Endothelial cell of umbilical vein (primary cell): ENCODE measurements around the gene PRELID3B. TPM values are rescaled to one million over a fixed set of nuclear protein-coding genes. Genes with fewer than 3 reads are reported as not detected.

ENCODE experiments used
- BruUV-seq: library from RNA; stranded (reverse); fragments of 400-500 nt; replicated peaks from 2 replicates; lab custom pipeline; 2021; lab: Mats Ljungman, UMichigan
- CTCF ChIA-PET: fragments of 300-600, 350-600 bp; sonication (Branson Sonifier 250); formaldehyde crosslinking; loops from one replicate; lab custom pipeline; 2021; ENCODE audit warnings: antibody characterized with exemption, inconsistent platforms; lab: Charles Lee
- POLR2A ChIA-PET: fragments of 300-600, 350-600 bp; sonication (Branson Sonifier 250); formaldehyde crosslinking; loops from one replicate; lab custom pipeline; 2021; ENCODE audit warnings: antibody characterized with exemption, inconsistent platforms; lab: Charles Lee
- DNase-seq: peaks from one replicate; pipeline ENCODE4 v3.0.0-alpha.2; 2011; ENCODE audit warnings: low read depth, low spot score
- FAIRE-seq: peaks from 2 replicates; lab custom pipeline; 2011; peaks lifted over from hg19 to GRCh38; lab: Jason Lieb, UNC
- H2AFZ ChIP-seq: 2 replicates; pipeline ENCODE4 v1.6.0; 2012; ENCODE audit warnings: low read depth, low read length, control low read depth, inconsistent platforms
- H3K27ac ChIP-seq: 2 replicates; pipeline ENCODE4 v1.5.1; 2011; ENCODE audit warnings: low read depth, mild to moderate bottlenecking, control low read depth, low read length, moderate library complexity; ENCODE audit not compliant: insufficient read depth
- H3K27me3 ChIP-seq, 2 experiments: 2 replicates each; pipeline versions ENCODE4 v1.6.0 to v1.6.1; 2011; ENCODE audit warnings: low read length in 2 of 2, mixed read lengths in 1 of 2; ENCODE audit not compliant: control insufficient read depth in 2 of 2, insufficient read depth in 2 of 2
- H3K36me3 ChIP-seq, 2 experiments: 2 replicates in 1 of 2; 3 replicates in 1 of 2; pipeline ENCODE4 v1.5.1; 2011; ENCODE audit warnings: low read length in 2 of 2, mild to moderate bottlenecking in 1 of 2, moderate library complexity in 1 of 2; ENCODE audit not compliant: control insufficient read depth in 2 of 2, insufficient read depth in 2 of 2; ENCODE audit errors: extremely low read depth in 1 of 2
- H3K4me1 ChIP-seq: 3 replicates; pipeline ENCODE4 v1.5.1; 2011; ENCODE audit warnings: mild to moderate bottlenecking, low read length; ENCODE audit not compliant: control insufficient read depth, insufficient read depth; ENCODE audit errors: extremely low read depth
- H3K4me2 ChIP-seq: 2 replicates; pipeline ENCODE4 v1.6.1; 2011; ENCODE audit warnings: low read length, control low read depth, mixed read lengths; ENCODE audit not compliant: insufficient read depth
- H3K4me3 ChIP-seq, 3 experiments: fragments of 200-600 bp in 1 of 3; sonication (generic), shearing (Covaris generic) in 1 of 3; replicated peaks in 1 of 3; 2 replicates each; pipeline ENCODE4 v1.5.1; 2011 to 2016; ENCODE audit warnings: control low read depth in 3 of 3, low read length in 3 of 3, mild to moderate bottlenecking in 2 of 3, inconsistent platforms in 1 of 3, low read depth in 1 of 3, moderate library complexity in 1 of 3; ENCODE audit not compliant: insufficient read depth in 1 of 3
- H3K79me2 ChIP-seq: 2 replicates; pipeline ENCODE4 v1.6.0; 2012; ENCODE audit warnings: low read length, inconsistent platforms; ENCODE audit not compliant: control insufficient read depth, insufficient read depth
- H3K9ac ChIP-seq: replicated peaks from 2 replicates; pipeline ENCODE3; 2011; ENCODE audit warnings: low read length, control low read depth; ENCODE audit not compliant: insufficient read depth; ENCODE audit errors: extremely low read depth
- H3K9me1 ChIP-seq: replicated peaks from 3 replicates; pipeline ENCODE4 v1.6.0; 2011; ENCODE audit warnings: mild to moderate bottlenecking, low read length; ENCODE audit not compliant: control insufficient read depth, insufficient read depth; ENCODE audit errors: extremely low read depth
- H3K9me3 ChIP-seq: replicated peaks from 2 replicates; pipeline ENCODE4 v1.5.1; 2012; ENCODE audit warnings: low read length, inconsistent platforms; ENCODE audit not compliant: control insufficient read depth, insufficient read depth
- H4K20me1 ChIP-seq: replicated peaks from 2 replicates; pipeline ENCODE3; 2011; ENCODE audit warnings: mild to moderate bottlenecking, low read length; ENCODE audit not compliant: control insufficient read depth, insufficient read depth; ENCODE audit errors: extremely low read depth
- EZH2 ChIP-seq: IDR thresholded peaks from 2 replicates; pipeline ENCODE4 v1.6.1; 2012; ENCODE audit warnings: borderline replicate concordance, low read depth, mild to moderate bottlenecking, moderate library complexity, low read length, inconsistent platforms; ENCODE audit not compliant: severe bottlenecking
- FOS ChIP-seq: IDR thresholded peaks from 2 replicates; pipeline ENCODE4 v1.6.1; 2011; ENCODE audit warnings: mild to moderate bottlenecking, low read length, moderate library complexity, borderline replicate concordance; ENCODE audit not compliant: insufficient read depth
- GATA2 ChIP-seq: IDR thresholded peaks from 2 replicates; pipeline ENCODE4 v1.7.0; 2011; ENCODE audit warnings: low read depth, mild to moderate bottlenecking, moderate library complexity, mixed read lengths, low read length; ENCODE audit not compliant: insufficient read length, insufficient read depth
- JUN ChIP-seq: IDR thresholded peaks from 2 replicates; pipeline ENCODE4 v1.6.1; 2011; ENCODE audit warnings: borderline replicate concordance, low read depth; ENCODE audit not compliant: insufficient read length, insufficient read depth
- MYC ChIP-seq: IDR thresholded peaks from one replicate; pipeline ENCODE4 v1.6.1; 2011; ENCODE audit warnings: mild to moderate bottlenecking, low read depth, low read length
- POLR2A ChIP-seq: IDR thresholded peaks from 2 replicates; pipeline ENCODE4 v1.6.1; 2012; ENCODE audit warnings: low read depth, mild to moderate bottlenecking, control low read depth, low read length
- POLR2AphosphoS5 ChIP-seq: IDR thresholded peaks from 2 replicates; pipeline ENCODE4 v1.6.1; 2012; ENCODE audit warnings: low read depth, mild to moderate bottlenecking, control low read depth, low read length, moderate library complexity; ENCODE audit not compliant: insufficient read depth
- dilution Hi-C: fragments of 300-500 bp; cut with MboI; formaldehyde crosslinking; loops from one replicate; pipeline ENCODE4 v1.15.0; 2019; ENCODE audit warnings: low sequenced_read_pairs; ENCODE audit not compliant: extremely low pct_ligation_motif_present
- intact Hi-C: fragments of 100-400 bp; cut with micrococcal nuclease; formaldehyde crosslinking; loops from one replicate; pipeline ENCODE4 v1.10.0; 2022
- polyA plus RNA-seq, 4 experiments: library from polyadenylated mRNA; depleted of rRNA in 3 of 4; stranded (reverse) in 3 of 4; unstranded in 1 of 4; fragments of >200 nt; gene quantifications; 2 replicates each; pipeline versions ENCODE4 v1.2.1 to v1.2.3, GENCODE V29; 2011 to 2012; ENCODE audit warnings: missing spikeins in 1 of 4
- total RNA-seq: library from RNA; stranded (reverse); gene quantifications from 2 replicates; pipeline ENCODE4 v1.2.3, GENCODE V29; 2021
- TF ChIP-seq, protein P1 (sequence below): IDR thresholded peaks from 2 replicates; pipeline ENCODE4 v1.6.1; 2011; ENCODE audit not compliant: insufficient read depth, insufficient read length
- TF ChIP-seq, protein P2 (sequence below), 2 donors: IDR thresholded peaks; 1 replicate in 1 of 2; 2 replicates in 1 of 2; pipeline ENCODE4 v1.5.1; 2011; ENCODE audit warnings: low read length in 2 of 2, mild to moderate bottlenecking in 2 of 2, moderate library complexity in 2 of 2, control low read depth in 1 of 2, inconsistent platforms in 1 of 2, low read depth in 1 of 2; ENCODE audit not compliant: insufficient read depth in 1 of 2; ENCODE audit errors: extremely low read depth in 1 of 2

The PRELID3B gene
- total and polyA plus RNA-seq, 2 donors (not counting 3 experiments of a cell fraction or from before 2014, with no cell fraction given), result 14.9 to 57.2 TPM

DNA sequence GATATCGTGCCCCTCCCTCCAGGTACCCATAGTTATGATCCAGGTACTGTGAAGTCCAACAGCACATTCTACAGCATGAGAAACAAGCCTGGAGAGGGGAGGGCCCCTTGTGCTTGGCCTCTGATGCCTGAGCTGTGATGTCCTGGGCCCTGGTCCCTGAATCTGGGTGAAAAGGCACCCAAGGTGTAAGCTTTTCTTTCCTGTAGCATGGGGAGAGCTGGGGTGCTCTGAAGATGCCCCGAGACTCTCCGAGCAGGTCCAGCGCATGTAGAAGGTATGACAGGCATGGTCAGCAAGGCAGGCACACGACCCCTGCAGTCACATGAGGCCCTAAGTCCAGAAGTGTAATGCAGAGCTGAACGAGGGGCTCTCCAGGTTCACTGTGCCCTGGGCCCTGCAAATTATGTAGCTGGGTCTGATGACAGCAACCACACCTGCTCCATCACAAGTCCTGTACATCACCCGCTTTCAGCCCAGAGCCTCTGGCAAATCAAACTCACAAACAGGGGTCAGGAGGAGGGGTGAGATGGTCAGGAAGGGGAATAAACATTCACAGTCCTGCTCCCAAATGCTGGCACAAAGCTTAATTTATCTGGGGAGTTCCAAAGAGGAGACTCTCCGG is 33.8 kb downstream of the PRELID3B start:
- H3K79me2 ChIP-seq, result peaks cover 30% of the 10 kb centered on the region
- intact Hi-C loops, result no loop called here

More for the DNA sequence above, 33.8 kb downstream of the PRELID3B start:
- dilution Hi-C loops, result no loop called here
- Histone ChIP-seq H3K9ac (no peak overlapping the region), H3K4me2 (no peak overlapping the region), H3K4me1 (peaks cover 41% of the 10 kb centered on the region), H3K36me3 (peaks cover 0 to 2% of the 10 kb centered on the region in 2 experiments), H3K9me3 (no peaks in the 10 kb centered on the region), H3K4me3 (no peak overlapping the region), H4K20me1 (no peaks in the 10 kb centered on the region), H3K9me1 (no peaks in the 10 kb centered on the region), H2AFZ (no peak overlapping the region), H3K27ac (no peak overlapping the region), H3K27me3 (no peaks in the 10 kb centered on the region)
- no peak for DNase-seq
- ChIA-PET POLR2A (interaction anchor here (1.7 kb wide), 1 partner anchor 23 kb away, joined by 5 read pairs; the partner anchor contains the start of gene ATP5F1E), CTCF (interaction anchor here (1.1 to 1.8 kb wide), 2 partner anchors 12 to 23 kb away, joined by 4 to 6 read pairs; partner anchors contain the start of gene ATP5F1E)
- TF ChIP-seq POLR2A (no peak), JUN (no peak), POLR2AphosphoS5 (no peak), EZH2 (no peak), GATA2 (no peak), FOS (no peak), MYC (no peak)
- TF ChIP-seq, protein P1, sequence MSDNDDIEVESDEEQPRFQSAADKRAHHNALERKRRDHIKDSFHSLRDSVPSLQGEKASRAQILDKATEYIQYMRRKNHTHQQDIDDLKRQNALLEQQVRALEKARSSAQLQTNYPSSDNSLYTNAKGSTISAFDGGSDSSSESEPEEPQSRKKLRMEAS, result no peak
- TF ChIP-seq, protein P2, sequence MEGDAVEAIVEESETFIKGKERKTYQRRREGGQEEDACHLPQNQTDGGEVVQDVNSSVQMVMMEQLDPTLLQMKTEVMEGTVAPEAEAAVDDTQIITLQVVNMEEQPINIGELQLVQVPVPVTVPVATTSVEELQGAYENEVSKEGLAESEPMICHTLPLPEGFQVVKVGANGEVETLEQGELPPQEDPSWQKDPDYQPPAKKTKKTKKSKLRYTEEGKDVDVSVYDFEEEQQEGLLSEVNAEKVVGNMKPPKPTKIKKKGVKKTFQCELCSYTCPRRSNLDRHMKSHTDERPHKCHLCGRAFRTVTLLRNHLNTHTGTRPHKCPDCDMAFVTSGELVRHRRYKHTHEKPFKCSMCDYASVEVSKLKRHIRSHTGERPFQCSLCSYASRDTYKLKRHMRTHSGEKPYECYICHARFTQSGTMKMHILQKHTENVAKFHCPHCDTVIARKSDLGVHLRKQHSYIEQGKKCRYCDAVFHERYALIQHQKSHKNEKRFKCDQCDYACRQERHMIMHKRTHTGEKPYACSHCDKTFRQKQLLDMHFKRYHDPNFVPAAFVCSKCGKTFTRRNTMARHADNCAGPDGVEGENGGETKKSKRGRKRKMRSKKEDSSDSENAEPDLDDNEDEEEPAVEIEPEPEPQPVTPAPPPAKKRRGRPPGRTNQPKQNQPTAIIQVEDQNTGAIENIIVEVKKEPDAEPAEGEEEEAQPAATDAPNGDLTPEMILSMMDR (IDR thresholded peaks at IDR 0.05; ENCODE audit: extremely low read depth in 1 of 2, insufficient read depth in 1 of 2, low read depth in 1 of 2, low read length in 2 of 2), result no peak
- no TSS peak for BruUV-seq
- no peak for FAIRE-seq
